Left ventricle myocardium inferior (tissue), 1 donor: Measurements from ENCODE around the gene MIA. TPM values are rescaled to one million over a fixed set of nuclear protein-coding genes. Genes with fewer than 3 reads are reported as not detected.

ENCODE experiments used
- DNase-seq: peaks from one replicate; pipeline ENCODE4 v3.0.0-alpha.2; 2020
- H3K27ac ChIP-seq: fragments of 200-600 bp; replicated peaks from 2 replicates; pipeline ENCODE4 v1.8.0; 2021
- H3K27me3 ChIP-seq: fragments of 200-600 bp; 2 replicates; pipeline ENCODE4 v1.8.0; 2021; ENCODE audit warnings: low read depth
- H3K36me3 ChIP-seq: fragments of 200-600 bp; 2 replicates; pipeline ENCODE4 v1.8.0; 2021
- H3K4me1 ChIP-seq: fragments of 200-600 bp; 2 replicates; pipeline ENCODE4 v1.8.0; 2021
- H3K4me3 ChIP-seq: fragments of 200-600 bp; 2 replicates; pipeline ENCODE4 v1.8.0; 2021; ENCODE audit warnings: mild to moderate bottlenecking, moderate library complexity
- H3K9me3 ChIP-seq: fragments of 200-600 bp; replicated peaks from 2 replicates; pipeline ENCODE4 v1.8.0; 2021
- CTCF ChIP-seq: fragments of 200-600 bp; IDR thresholded peaks from 2 replicates; pipeline ENCODE4 v1.8.0; 2021; ENCODE audit warnings: antibody characterized with exemption, mild to moderate bottlenecking, borderline replicate concordance
- intact Hi-C: fragments of 100-400 bp; cut with micrococcal nuclease; formaldehyde crosslinking; loops from one replicate; pipeline ENCODE4 v1.11.0; 2022
- total RNA-seq: library from RNA; stranded (reverse); fragmentation: NEBNext Ultra II Directional; extraction: Animal tissue kit (Norgen Biotek cat#: 25700); gene quantifications from one replicate; pipeline ENCODE4 v1.2.1, GENCODE V29; 2021
- donor health status: DM: no; HTN: yes; CAD: no; lungs with severe emphysema.

The MIA gene
- total RNA-seq, 1 donor from 2014 or later = not detected

DNA sequence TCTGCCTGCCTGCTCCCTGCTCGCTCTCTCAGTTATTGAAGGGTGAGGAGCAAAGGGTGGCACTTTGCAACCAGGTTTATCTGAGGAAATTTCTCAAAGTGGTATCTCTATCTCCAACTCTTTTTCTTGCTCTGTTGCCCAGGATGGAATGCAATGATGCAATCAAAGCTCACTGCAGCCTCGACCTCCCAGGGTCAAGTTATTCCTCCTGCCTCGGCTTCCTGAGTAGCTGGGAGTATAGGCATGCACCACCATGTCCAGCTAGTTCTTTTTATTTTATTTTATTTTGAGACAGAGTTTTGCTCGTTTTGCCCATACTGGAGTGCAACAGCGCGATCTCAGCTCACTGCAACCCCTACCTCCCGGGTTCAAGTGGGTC, 29.9 kb upstream of the MIA start:
- H3K27me3 ChIP-seq = no peaks in the 10 kb centered on the region
- H3K9me3 ChIP-seq = no peaks in the 10 kb centered on the region
- H3K27ac ChIP-seq = peak overlapping the region; percentile 19
- H3K4me3 ChIP-seq = no peak overlapping the region
- no peaks in the 10 kb centered on the region for H3K36me3 ChIP-seq
- peaks cover 46% of the 10 kb centered on the region for H3K4me1 ChIP-seq
- intact Hi-C loops = no loop called here
- no peak for DNase-seq
- no peak for TF ChIP-seq CTCF

GRCh38 chr19:40747536-40747935, 27.8 kb upstream of the MIA start:
- H3K27me3 ChIP-seq = no peaks in the 10 kb centered on the region
- intact Hi-C loops = no loop called here
- TF ChIP-seq CTCF = no peak
- H3K27ac ChIP-seq = no peak overlapping the region
- DNase-seq = no peak
- peaks cover 46% of the 10 kb centered on the region for H3K4me1 ChIP-seq
- H3K9me3 ChIP-seq = no peaks in the 10 kb centered on the region
- no peaks in the 10 kb centered on the region for H3K36me3 ChIP-seq
- H3K4me3 ChIP-seq = no peak overlapping the region

DNA sequence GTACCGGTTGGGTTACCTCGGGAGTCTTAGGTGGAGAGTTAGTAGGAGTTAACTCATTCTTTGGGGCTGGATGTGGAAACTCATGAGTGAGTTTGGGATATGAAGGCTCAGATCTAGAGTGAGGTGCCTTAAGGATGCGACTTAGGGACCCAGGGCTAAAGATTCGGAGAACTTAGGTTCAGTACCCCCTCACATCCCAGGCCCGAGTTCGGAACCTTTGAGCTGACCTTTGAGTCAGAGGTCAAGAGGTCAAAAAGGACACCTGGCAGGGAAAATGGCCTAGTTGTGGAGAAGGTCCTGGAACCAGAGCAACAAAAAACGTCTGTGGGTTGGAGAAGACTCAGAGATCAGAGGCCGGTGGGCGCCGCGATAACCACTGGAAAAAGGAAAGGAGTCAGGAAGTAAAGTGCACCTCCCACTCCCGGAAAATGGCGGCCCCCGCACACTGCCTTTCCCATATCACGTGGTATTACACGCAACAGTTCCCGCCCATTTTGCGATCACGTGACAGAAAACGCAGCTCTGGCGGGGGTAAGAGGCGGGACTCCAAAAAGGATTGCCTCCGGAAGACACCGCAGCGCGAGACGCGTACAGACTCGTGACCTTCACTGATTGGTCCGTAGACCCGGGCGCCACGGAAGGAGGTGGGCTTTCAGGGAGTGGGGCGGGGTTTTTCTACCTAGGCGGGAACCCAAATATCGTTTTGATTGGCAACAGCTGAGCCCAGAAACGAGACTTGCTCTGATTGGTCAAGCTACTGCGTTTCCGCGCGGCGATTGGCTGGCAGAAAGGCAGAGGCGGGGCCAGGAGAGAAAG, 25.1 kb upstream of the MIA start, which contains the start of gene ACTMAP:
Gene ACTMAP (minus strand): TSS at position 420 of the 816 bp plus-strand sequence. CDS start 674 bp downstream, outside the sequence.
- no peaks in the 10 kb centered on the region for H3K27me3 ChIP-seq
- peaks cover 71% of the 10 kb centered on the region for H3K4me1 ChIP-seq
- peak within 1 kb of the TSS; percentile 75 for H3K4me3 ChIP-seq
- H3K9me3 ChIP-seq = no peaks in the 10 kb centered on the region
- intact Hi-C loops = loop anchor here (5.0 kb wide), 1 partner anchor 93 kb away; no protein-coding TSS in a partner anchor
- DNase-seq = peak; percentile 99
- peaks cover 2% of the 10 kb centered on the region for H3K36me3 ChIP-seq
- H3K27ac ChIP-seq = peak within 1 kb of the TSS; percentile 96
- no peak for TF ChIP-seq CTCF

GRCh38 chr19:40750874-40751537, 24.3 kb upstream of the MIA start, which contains the start of gene SNRPA:
SNRPA (plus strand) TSS chr19:40751203; CDS start chr19:40751409, 206 bp downstream.
- peaks cover 71% of the 10 kb centered on the region for H3K4me1 ChIP-seq
- H3K36me3 ChIP-seq = peaks cover 9% of the 10 kb centered on the region
- H3K4me3 ChIP-seq = peak within 1 kb of the TSS; percentile 75
- H3K27ac ChIP-seq = peak within 1 kb of the TSS; percentile 96
- intact Hi-C loops = loop anchor here (5.0 kb wide), 1 partner anchor 94 kb away; no protein-coding TSS in a partner anchor
- no peaks in the 10 kb centered on the region for H3K27me3 ChIP-seq
- TF ChIP-seq CTCF = no peak
- H3K9me3 ChIP-seq = no peaks in the 10 kb centered on the region
- peak; percentile 96 for DNase-seq

DNA sequence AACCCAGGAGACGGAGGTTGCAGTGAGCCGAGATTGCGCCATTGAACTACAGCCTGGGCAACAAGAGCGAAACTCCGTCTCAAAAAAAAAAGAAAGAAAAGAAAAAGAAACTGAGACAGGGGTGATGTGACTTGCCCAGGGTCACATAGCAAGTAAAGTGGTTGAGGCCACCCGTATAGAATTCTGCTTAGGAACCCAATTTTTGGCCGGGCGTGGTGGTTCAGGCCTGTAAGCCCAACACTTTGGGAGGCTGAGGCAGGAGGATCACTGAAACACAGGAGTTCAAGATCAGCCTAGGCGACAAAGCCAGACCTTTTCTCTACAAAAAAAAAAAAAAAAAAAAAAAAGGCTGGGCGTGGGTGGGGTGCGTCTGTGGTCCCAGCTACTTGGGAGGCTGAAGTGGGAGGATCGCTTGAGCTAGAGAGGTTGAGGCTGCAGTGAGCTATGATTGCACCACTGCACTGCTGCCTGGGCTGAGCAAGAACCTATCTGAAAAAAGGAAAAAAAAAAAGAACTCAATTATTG, 23.0 kb upstream of the MIA start:
- Histone ChIP-seq H3K27ac (peak overlapping the region; percentile 96), H3K9me3 (no peaks in the 10 kb centered on the region), H3K4me3 (peak overlapping the region; percentile 75), H3K27me3 (no peaks in the 10 kb centered on the region), H3K4me1 (peaks cover 72% of the 10 kb centered on the region), H3K36me3 (peaks cover 20% of the 10 kb centered on the region)
- intact Hi-C loops = loop anchor here (5.0 kb wide), 1 partner anchor 95 kb away; no protein-coding TSS in a partner anchor
- TF ChIP-seq CTCF = no peak
- DNase-seq = no peak
